A549 (cell line): ENCODE data around the gene NUP210. TPM values are rescaled to one million over a fixed set of nuclear protein-coding genes. Genes with fewer than 3 reads are reported as not detected.

Source experiments
- ATAC-seq, 2 experiments: fragments of 200-7000 bp in 1 of 2; fragments of >200 bp in 1 of 2; cut with Nextera tagmentation in 1 of 2; cut with Tn5 transposase in 1 of 2; 3 replicates each; pipeline versions ENCODE4 v1.8.0 to v1.9.1; 2018 to 2020; ENCODE audit warnings: mild to moderate bottlenecking in 1 of 2, moderate library complexity in 1 of 2
- CTCF ChIA-PET: fragments of 300-600 bp; sonication (Branson Sonifier 250); formaldehyde crosslinking; extraction: SDS; loops from one replicate; lab custom pipeline; 2021; ENCODE audit warnings: antibody characterized with exemption, inconsistent platforms; lab: Yijun Ruan, JAX
- POLR2A ChIA-PET: fragments of 350-600 bp; formaldehyde crosslinking; extraction: SDS; loops from one replicate; lab custom pipeline; 2021; ENCODE audit warnings: antibody characterized with exemption, inconsistent platforms; lab: Yijun Ruan, JAX
- DNase-seq, 2 experiments: peaks; one replicate each; pipeline versions ENCODE4 v3.0.0 to v3.0.0-alpha.2; 2011 to 2016; ENCODE audit warnings: low read depth in 1 of 2, low spot score in 1 of 2
- FAIRE-seq: peaks from 2 replicates; lab custom pipeline; 2011; peaks lifted over from hg19 to GRCh38; lab: Jason Lieb, UNC
- H3K27ac ChIP-seq, 2 experiments: fragments of >200 bp; sonication (Bioruptor Twin); formaldehyde crosslinking; 3 replicates each; pipeline ENCODE4 v1.5.1; 2016 to 2017
- H3K4me1 ChIP-seq: fragments of >200 bp; sonication (Bioruptor Twin); formaldehyde crosslinking; 3 replicates; pipeline ENCODE4 v1.6.1; 2016
- H3K4me2 ChIP-seq: fragments of >200 bp; sonication (Bioruptor Twin); formaldehyde crosslinking; 3 replicates; pipeline ENCODE4 v1.6.1; 2016
- H3K4me3 ChIP-seq: fragments of >200 bp; sonication (Bioruptor Twin); formaldehyde crosslinking; 3 replicates; pipeline ENCODE4 v1.5.1; 2016
- H3K9me3 ChIP-seq: fragments of >200 bp; sonication (Bioruptor Twin); formaldehyde crosslinking; 3 replicates; pipeline ENCODE4 v1.6.1; 2016
- BHLHE40 ChIP-seq: IDR thresholded peaks from 2 replicates; pipeline ENCODE4 v1.6.1; 2012; ENCODE audit warnings: low read depth, low read length, inconsistent platforms
- CBX8 ChIP-seq: fragments of 200-600 bp; sonication (generic); IDR thresholded peaks from 2 replicates; pipeline ENCODE4 v1.6.1; 2016
- CHD4 ChIP-seq: fragments of 200-600 bp; sonication (generic); IDR thresholded peaks from 2 replicates; pipeline ENCODE4 v1.6.1; 2016; ENCODE audit warnings: antibody characterized with exemption, mild to moderate bottlenecking, borderline replicate concordance
- EHF ChIP-seq: fragments of 250-450 bp; sonication (Bioruptor Pico); IDR thresholded peaks from 2 replicates; pipeline ENCODE4 v1.5.0; 2020; ENCODE audit warnings: mild to moderate bottlenecking
- EHMT2 ChIP-seq: fragments of 200-600 bp; sonication (generic); IDR thresholded peaks from 2 replicates; pipeline ENCODE4 v1.6.1; 2016; ENCODE audit warnings: antibody characterized with exemption, low read depth, mild to moderate bottlenecking, moderate library complexity
- ESRRA ChIP-seq: fragments of 150-350 bp; IDR thresholded peaks from 2 replicates; pipeline ENCODE4 v1.6.1; 2014; ENCODE audit warnings: mild to moderate bottlenecking, low read length, borderline replicate concordance
- FOSL2 ChIP-seq, 2 experiments: fragments of 450-650 bp in 1 of 2; fragments of >200 bp in 1 of 2; sonication (Bioruptor Twin) in 1 of 2; formaldehyde crosslinking; IDR thresholded peaks; 2 replicates each; pipeline versions ENCODE4 v1.5.0 to v1.6.1; 2016 to 2020; ENCODE audit warnings: mild to moderate bottlenecking in 1 of 2, moderate library complexity in 1 of 2
- HDAC2 ChIP-seq: fragments of 200-600 bp; sonication (generic); IDR thresholded peaks from 2 replicates; pipeline ENCODE4 v1.6.1; 2016
- HEYL ChIP-seq: fragments of 250-450 bp; sonication (Bioruptor Pico); IDR thresholded peaks from 2 replicates; pipeline ENCODE4 v1.8.0; 2021; ENCODE audit warnings: mild to moderate bottlenecking, moderate library complexity
- HOXA7 ChIP-seq: fragments of 250-450 bp; sonication (Bioruptor Pico); IDR thresholded peaks from 2 replicates; pipeline ENCODE4 v1.5.0; 2020; ENCODE audit warnings: mild to moderate bottlenecking, moderate library complexity
- JUNB ChIP-seq: fragments of >200 bp; sonication (Bioruptor Twin); formaldehyde crosslinking; IDR thresholded peaks from 2 replicates; pipeline ENCODE4 v1.6.1; 2016
- MAFK ChIP-seq: fragments of 450-650 bp; IDR thresholded peaks from 2 replicates; pipeline ENCODE4 v1.6.1; 2014; ENCODE audit not compliant: partially characterized antibody
- MAZ ChIP-seq: fragments of 150-350 bp; IDR thresholded peaks from 2 replicates; pipeline ENCODE4 v1.6.1; 2014; ENCODE audit warnings: antibody characterized with exemption, low read depth, low read length, borderline replicate concordance
- NFE2L2 ChIP-seq: fragments of 150-350 bp; conservative IDR thresholded peaks from 2 replicates; pipeline ENCODE4 v1.6.1; 2014; ENCODE audit warnings: low read length
- NPAS2 ChIP-seq: fragments of 250-450 bp; sonication (Bioruptor Pico); IDR thresholded peaks from 2 replicates; pipeline ENCODE4 v1.8.0; 2022; ENCODE audit warnings: mild to moderate bottlenecking, moderate library complexity, borderline replicate concordance
- NR3C1 ChIP-seq: fragments of >200 bp; sonication (Bioruptor Twin); formaldehyde crosslinking; IDR thresholded peaks from 3 replicates; pipeline ENCODE4 v1.6.1; 2017
- RARB ChIP-seq: fragments of 250-450 bp; sonication (Bioruptor Pico); IDR thresholded peaks from 2 replicates; pipeline ENCODE4 v1.8.0; 2021; ENCODE audit warnings: mild to moderate bottlenecking, moderate library complexity
- RCOR1 ChIP-seq: fragments of 150-350 bp; IDR thresholded peaks from 2 replicates; pipeline ENCODE4 v1.6.1; 2014; ENCODE audit warnings: antibody characterized with exemption, low read length, low read depth
- RFX5 ChIP-seq: fragments of 450-650 bp; IDR thresholded peaks from 2 replicates; pipeline ENCODE4 v1.7.1; 2014; ENCODE audit warnings: antibody characterized with exemption, mild to moderate bottlenecking, moderate library complexity
- SMC3 ChIP-seq: fragments of >200 bp; sonication (Bioruptor Twin); formaldehyde crosslinking; IDR thresholded peaks from 3 replicates; pipeline ENCODE4 v1.6.1; 2018; ENCODE audit warnings: inconsistent platforms
- SREBF2 ChIP-seq: fragments of 450-650 bp; IDR thresholded peaks from 2 replicates; pipeline ENCODE4 v1.6.1; 2014; ENCODE audit warnings: mild to moderate bottlenecking, moderate library complexity
- TP53 ChIP-seq: fragments of 250-450 bp; sonication (Bioruptor Pico); IDR thresholded peaks from 2 replicates; pipeline ENCODE4 v1.5.0; 2021; ENCODE audit warnings: mild to moderate bottlenecking, moderate library complexity
- ZFP36 ChIP-seq: fragments of 450-650 bp; IDR thresholded peaks from 2 replicates; pipeline ENCODE4 v1.6.1; 2014; ENCODE audit warnings: borderline replicate concordance; ENCODE audit not compliant: partially characterized antibody
- ZSCAN20 ChIP-seq: fragments of 250-450 bp; sonication (Bioruptor Pico); IDR thresholded peaks from 2 replicates; pipeline ENCODE4 v1.8.0; 2022; ENCODE audit warnings: mild to moderate bottlenecking, moderate library complexity
- WGBS: methylation state at CpG from one replicate; pipeline ENCODE4 v1.1.6; 2017; ENCODE audit errors: missing lambda C conversion rate; 5-methylcytosine and 5-hydroxymethylcytosine counted together
- polyA plus RNA-seq, 4 experiments: library from polyadenylated mRNA; depleted of rRNA in 3 of 4; stranded (reverse); fragments of >200 nt; fragmentation: RNase III in 1 of 4; extraction: RNeasy Plus Mini Kit Qiagen cat#74134 plus additional on column Dnase treatment in 1 of 4; gene quantifications; 2 replicates in 3 of 4; 3 replicates in 1 of 4; pipeline ENCODE4 v1.2.3, GENCODE V29; 2011 to 2017
- TF ChIP-seq, protein P1 (sequence below): fragments of >200 bp; sonication (Bioruptor Twin); formaldehyde crosslinking; IDR thresholded peaks from 3 replicates; pipeline ENCODE4 v1.6.1; 2016
- TF ChIP-seq, protein P2 (sequence below): IDR thresholded peaks from 2 replicates; pipeline ENCODE4 v1.6.1; 2012
- TF ChIP-seq, protein P3 (sequence below): IDR thresholded peaks from 2 replicates; pipeline ENCODE4 v1.6.1; 2012; ENCODE audit warnings: low read depth, borderline replicate concordance
- TF ChIP-seq, protein P4 (sequence below): IDR thresholded peaks from 2 replicates; pipeline ENCODE4 v1.6.1; 2012
- TF ChIP-seq, protein P5 (sequence below): fragments of 250-450 bp; sonication (Bioruptor Pico); IDR thresholded peaks from 2 replicates; pipeline ENCODE4 v1.5.0; 2021; ENCODE audit warnings: mild to moderate bottlenecking, moderate library complexity, borderline replicate concordance

The NUP210 gene
- polyA plus RNA-seq, 2 of the 4 experiments (the other 2 are of a cell fraction): 25.7 to 28.1 TPM

DNA sequence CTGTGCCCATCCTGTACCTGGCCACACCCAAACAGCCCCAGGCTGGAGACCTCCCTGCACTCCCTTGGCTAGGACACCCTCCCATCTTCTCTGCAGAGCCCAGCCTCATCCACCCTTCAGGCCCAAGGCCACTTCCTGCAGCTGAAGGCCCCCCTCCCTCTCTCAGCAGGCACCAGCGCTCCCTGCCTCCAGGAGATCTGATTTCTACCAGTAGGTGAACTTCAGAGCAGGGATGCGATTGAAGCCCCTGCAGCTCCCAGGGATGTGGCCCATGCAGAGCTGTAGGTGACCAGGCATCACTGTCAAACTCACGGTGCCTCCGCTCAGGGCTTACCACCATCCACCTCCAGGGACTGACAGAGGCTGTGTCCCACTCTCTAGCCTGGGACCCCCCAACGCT, 96.3 kb downstream of the NUP210 start:
- Histone ChIP-seq H3K4me3 (no peak overlapping the region), H3K4me1 (no peaks in the 10 kb centered on the region), H3K4me2 (no peak overlapping the region), H3K9me3 (no peaks in the 10 kb centered on the region), H3K27ac (no peak overlapping the region)
- WGBS: 93% methylated on average over 5 of the region's 5 CpGs
- TF ChIP-seq MAZ: no peak
- no peak for TF ChIP-seq TP53 (CRISPR knock-in tag)
- TF ChIP-seq JUNB: no peak
- no peak for TF ChIP-seq CBX8
- TF ChIP-seq NPAS2 (CRISPR knock-in tag): no peak
- TF ChIP-seq EHMT2: no peak
- TF ChIP-seq, protein P1, sequence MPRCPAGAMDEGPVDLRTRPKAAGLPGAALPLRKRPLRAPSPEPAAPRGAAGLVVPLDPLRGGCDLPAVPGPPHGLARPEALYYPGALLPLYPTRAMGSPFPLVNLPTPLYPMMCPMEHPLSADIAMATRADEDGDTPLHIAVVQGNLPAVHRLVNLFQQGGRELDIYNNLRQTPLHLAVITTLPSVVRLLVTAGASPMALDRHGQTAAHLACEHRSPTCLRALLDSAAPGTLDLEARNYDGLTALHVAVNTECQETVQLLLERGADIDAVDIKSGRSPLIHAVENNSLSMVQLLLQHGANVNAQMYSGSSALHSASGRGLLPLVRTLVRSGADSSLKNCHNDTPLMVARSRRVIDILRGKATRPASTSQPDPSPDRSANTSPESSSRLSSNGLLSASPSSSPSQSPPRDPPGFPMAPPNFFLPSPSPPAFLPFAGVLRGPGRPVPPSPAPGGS: no peak
- TF ChIP-seq, protein P2, sequence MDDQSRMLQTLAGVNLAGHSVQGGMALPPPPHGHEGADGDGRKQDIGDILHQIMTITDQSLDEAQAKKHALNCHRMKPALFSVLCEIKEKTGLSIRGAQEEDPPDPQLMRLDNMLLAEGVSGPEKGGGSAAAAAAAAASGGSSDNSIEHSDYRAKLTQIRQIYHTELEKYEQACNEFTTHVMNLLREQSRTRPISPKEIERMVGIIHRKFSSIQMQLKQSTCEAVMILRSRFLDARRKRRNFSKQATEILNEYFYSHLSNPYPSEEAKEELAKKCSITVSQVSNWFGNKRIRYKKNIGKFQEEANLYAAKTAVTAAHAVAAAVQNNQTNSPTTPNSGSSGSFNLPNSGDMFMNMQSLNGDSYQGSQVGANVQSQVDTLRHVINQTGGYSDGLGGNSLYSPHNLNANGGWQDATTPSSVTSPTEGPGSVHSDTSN: no peak
- no peak for TF ChIP-seq NFE2L2
- ChIA-PET POLR2A (no interaction called here), CTCF (interaction anchor here (0.6 to 2.9 kb wide), 6 partner anchors 10 to 325 kb away, joined by 3 to 13 read pairs (median 4); no protein-coding TSS in a partner anchor)
- FAIRE-seq (no peak), ATAC-seq (no peak; a peak in 1 of 6 replicates), DNase-seq (no peak)

DNA sequence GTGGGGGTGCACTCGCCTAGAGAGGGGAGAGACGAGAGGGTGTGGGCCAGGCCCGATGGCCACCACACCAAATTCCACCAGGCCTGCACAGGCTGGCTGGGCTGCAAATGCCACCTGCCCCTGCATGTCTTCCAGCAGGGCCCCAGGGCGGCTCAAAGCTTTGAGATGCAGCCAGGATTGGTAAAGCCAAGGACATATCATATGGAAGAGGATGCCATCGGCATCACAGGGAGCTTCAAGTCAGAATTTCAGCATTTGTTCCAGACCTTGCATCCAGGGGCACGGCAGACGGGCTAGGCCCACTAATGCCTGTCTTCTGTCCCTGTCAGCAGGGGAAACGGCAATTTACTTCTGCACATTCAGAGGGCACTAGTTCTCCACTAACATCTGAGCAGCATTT, 97.8 kb downstream of the NUP210 start:
- FAIRE-seq (no peak), ATAC-seq (no peak)
- Histone ChIP-seq H3K9me3 (no peaks in the 10 kb centered on the region), H3K27ac (no peak overlapping the region), H3K4me2 (no peak overlapping the region), H3K4me3 (no peak overlapping the region)
- WGBS: 94% methylated on average over 5 of the region's 8 CpGs
- TF ChIP-seq NR3C1: no peak
- TF ChIP-seq, protein P2: no peak
- no peak for TF ChIP-seq RARB (CRISPR knock-in tag)
- no peak for TF ChIP-seq NFE2L2
- TF ChIP-seq CHD4: no peak
- no peak for TF ChIP-seq ZFP36
- TF ChIP-seq MAFK: no peak
- TF ChIP-seq RFX5: no peak
- TF ChIP-seq HDAC2: no peak
- TF ChIP-seq, protein P3, sequence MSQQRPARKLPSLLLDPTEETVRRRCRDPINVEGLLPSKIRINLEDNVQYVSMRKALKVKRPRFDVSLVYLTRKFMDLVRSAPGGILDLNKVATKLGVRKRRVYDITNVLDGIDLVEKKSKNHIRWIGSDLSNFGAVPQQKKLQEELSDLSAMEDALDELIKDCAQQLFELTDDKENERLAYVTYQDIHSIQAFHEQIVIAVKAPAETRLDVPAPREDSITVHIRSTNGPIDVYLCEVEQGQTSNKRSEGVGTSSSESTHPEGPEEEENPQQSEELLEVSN: no peak
- TF ChIP-seq HEYL (CRISPR knock-in tag): no peak
- TF ChIP-seq, all 56 proteins: peak for 0
- POLR2A ChIA-PET: no interaction called here
- H3K4me1 ChIP-seq: no peaks in the 10 kb centered on the region
- no peak for DNase-seq
- CTCF ChIA-PET: interaction anchor here (0.6 to 2.9 kb wide), 4 partner anchors 15 to 269 kb away, joined by 3 to 13 read pairs (median 4); no protein-coding TSS in a partner anchor

DNA sequence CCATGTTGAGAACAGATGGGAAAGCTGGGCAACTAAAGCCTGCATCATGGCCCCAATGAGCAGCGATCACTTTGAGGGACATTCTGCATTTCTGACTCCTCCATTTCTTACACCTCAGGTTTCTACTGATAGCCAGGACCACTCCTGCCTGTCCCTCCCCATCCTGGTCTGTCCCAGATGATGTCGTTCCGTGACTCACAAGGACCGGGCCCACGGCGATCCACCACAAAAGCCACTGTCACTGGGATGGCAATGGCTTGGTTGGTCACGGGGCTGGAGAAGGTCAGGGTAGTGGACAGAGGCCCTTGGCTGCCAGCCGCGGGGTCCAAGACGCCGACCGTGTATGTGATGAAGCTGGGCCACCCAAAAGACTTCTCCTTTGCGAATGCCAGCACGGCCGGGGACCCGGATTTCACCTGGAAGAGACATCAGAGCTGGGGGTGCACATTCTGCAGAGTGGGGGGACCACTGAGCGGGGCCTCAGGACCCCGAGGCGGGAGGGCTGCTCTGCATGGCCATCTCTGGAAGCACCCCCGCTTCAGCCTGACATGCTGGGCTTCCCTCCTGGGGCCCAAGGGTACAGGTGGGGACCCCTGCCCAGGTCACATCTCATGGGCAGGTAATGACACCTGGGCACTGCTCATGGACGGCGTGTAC, 100.4 kb downstream of the NUP210 start:
- 97% methylated on average over 18 of the region's 22 CpGs for WGBS
- TF ChIP-seq ESRRA (no peak), HEYL (CRISPR knock-in tag) (no peak), HDAC2 (no peak), FOSL2 (IDR thresholded peaks at IDR 0.05) (no peak), FOSL2 (CRISPR knock-in tag; IDR thresholded peaks at IDR 0.05) (no peak), ZSCAN20 (CRISPR knock-in tag) (no peak), SMC3 (no peak), RCOR1 (no peak), NFE2L2 (no peak), BHLHE40 (no peak), SREBF2 (no peak), HOXA7 (CRISPR knock-in tag) (no peak), EHF (no peak), MAZ (no peak)
- TF ChIP-seq, protein P4, sequence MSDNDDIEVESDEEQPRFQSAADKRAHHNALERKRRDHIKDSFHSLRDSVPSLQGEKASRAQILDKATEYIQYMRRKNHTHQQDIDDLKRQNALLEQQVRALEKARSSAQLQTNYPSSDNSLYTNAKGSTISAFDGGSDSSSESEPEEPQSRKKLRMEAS: no peak
- TF ChIP-seq, protein P5, sequence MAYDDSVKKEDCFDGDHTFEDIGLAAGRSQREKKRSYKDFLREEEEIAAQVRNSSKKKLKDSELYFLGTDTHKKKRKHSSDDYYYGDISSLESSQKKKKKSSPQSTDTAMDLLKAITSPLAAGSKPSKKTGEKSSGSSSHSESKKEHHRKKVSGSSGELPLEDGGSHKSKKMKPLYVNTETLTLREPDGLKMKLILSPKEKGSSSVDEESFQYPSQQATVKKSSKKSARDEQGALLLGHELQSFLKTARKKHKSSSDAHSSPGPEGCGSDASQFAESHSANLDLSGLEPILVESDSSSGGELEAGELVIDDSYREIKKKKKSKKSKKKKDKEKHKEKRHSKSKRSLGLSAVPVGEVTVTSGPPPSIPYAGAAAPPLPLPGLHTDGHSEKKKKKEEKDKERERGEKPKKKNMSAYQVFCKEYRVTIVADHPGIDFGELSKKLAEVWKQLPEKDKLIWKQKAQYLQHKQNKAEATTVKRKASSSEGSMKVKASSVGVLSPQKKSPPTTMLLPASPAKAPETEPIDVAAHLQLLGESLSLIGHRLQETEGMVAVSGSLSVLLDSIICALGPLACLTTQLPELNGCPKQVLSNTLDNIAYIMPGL: no peak

More for the DNA sequence above, 100.4 kb downstream of the NUP210 start:
- ChIA-PET CTCF (interaction anchor here (0.7 to 3.1 kb wide), 2 partner anchors 13 to 337 kb away, joined by 3 to 14 read pairs; no protein-coding TSS in a partner anchor), POLR2A (no interaction called here)
- no peak for DNase-seq
- no peak for FAIRE-seq
- Histone ChIP-seq H3K4me3 (no peak overlapping the region), H3K9me3 (no peaks in the 10 kb centered on the region), H3K27ac (no peak overlapping the region), H3K4me1 (no peaks in the 10 kb centered on the region), H3K4me2 (no peak overlapping the region)
- no peak for ATAC-seq
